Nephron progenitor cell (in vitro differentiated cells): ENCODE measurements around the gene SF3A2.

Source experiments
- DNase-seq: peaks from one replicate; pipeline ENCODE4 v3.0.0; 2021
- H3K27ac Mint-ChIP-seq: 2 replicates; pipeline ENCODE4 v1.8.0; 2021; ENCODE audit warnings: mild to moderate bottlenecking, moderate library complexity, mixed read lengths
- H3K27me3 Mint-ChIP-seq: 2 replicates; pipeline ENCODE4 v1.8.0; 2021; ENCODE audit warnings: mild to moderate bottlenecking, low read depth, mixed read lengths; ENCODE audit not compliant: poor library complexity
- H3K36me3 Mint-ChIP-seq: 2 replicates; pipeline ENCODE4 v1.8.0; 2021; ENCODE audit warnings: low read depth, mixed read lengths
- H3K4me1 Mint-ChIP-seq: 2 replicates; pipeline ENCODE4 v1.8.0; 2021; ENCODE audit warnings: mixed read lengths
- H3K4me3 Mint-ChIP-seq: 2 replicates; pipeline ENCODE4 v1.8.0; 2021; ENCODE audit warnings: mild to moderate bottlenecking, moderate library complexity, mixed read lengths
- H3K9me3 Mint-ChIP-seq: 2 replicates; pipeline ENCODE4 v1.8.0; 2021; ENCODE audit warnings: mild to moderate bottlenecking, moderate library complexity, mixed read lengths
- TF ChIP-seq, protein P1 (sequence below): fragments of 200-600 bp; sonication (generic); IDR thresholded peaks from 2 replicates; pipeline ENCODE4 v1.5.0; 2021; ENCODE audit warnings: antibody characterized with exemption

The SF3A2 gene, protein sequence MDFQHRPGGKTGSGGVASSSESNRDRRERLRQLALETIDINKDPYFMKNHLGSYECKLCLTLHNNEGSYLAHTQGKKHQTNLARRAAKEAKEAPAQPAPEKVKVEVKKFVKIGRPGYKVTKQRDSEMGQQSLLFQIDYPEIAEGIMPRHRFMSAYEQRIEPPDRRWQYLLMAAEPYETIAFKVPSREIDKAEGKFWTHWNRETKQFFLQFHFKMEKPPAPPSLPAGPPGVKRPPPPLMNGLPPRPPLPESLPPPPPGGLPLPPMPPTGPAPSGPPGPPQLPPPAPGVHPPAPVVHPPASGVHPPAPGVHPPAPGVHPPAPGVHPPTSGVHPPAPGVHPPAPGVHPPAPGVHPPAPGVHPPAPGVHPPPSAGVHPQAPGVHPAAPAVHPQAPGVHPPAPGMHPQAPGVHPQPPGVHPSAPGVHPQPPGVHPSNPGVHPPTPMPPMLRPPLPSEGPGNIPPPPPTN

DNA sequence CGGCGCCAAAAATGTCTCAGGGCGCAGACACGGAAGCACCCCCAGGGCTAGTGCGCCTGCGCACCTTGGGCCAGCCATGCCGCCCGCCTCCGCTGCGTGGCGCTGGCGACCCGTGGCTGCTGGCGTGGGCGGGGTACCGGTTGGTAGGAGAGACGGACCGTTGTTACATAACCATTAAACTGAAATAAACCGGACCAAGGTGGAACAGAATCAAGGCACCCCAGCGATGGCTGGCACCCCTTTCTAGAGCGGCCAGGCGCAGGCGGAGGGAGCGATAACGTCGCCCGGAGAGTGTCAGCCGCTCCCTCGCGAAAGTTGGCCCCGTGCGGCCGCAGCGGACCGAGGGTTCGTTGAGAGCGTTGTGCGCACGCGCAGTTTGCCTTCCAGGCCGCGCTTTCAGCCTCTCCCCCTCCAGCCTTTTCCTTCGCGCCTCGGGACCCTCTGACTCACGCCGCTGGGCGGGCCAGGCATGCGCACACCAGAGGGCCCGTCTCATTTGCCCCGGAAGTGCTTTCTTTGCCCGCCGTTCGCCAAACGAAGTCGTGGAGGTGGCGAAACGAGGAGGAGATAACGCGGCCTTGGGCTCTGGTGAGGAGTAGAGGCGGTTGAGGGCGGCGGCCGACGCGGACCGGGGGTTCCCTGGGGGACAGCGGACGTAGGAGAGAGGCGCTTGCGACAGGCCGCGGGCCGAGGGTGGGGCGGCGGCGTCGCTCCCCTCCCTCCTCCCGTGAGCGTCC, at the start of gene SF3A2, which contains the start of gene PLEKHJ1:
Gene SF3A2, plus strand, starts transcription at position 511 of the 737 bp plus-strand sequence. CDS start 6,595 bp downstream, outside the sequence.
Gene PLEKHJ1, minus strand, starts transcription at position 16 of the 737 bp plus-strand sequence. CDS start 81 bp downstream, outside the sequence.
- H3K27me3 Mint-ChIP-seq = no peaks in the 10 kb centered on the region
- H3K4me1 Mint-ChIP-seq = peaks cover 63% of the 10 kb centered on the region
- H3K4me3 Mint-ChIP-seq = peak within 1 kb of the TSS; percentile 89
- no peaks in the 10 kb centered on the region for H3K9me3 Mint-ChIP-seq
- H3K27ac Mint-ChIP-seq = peak within 1 kb of the TSS; percentile 100
- TF ChIP-seq, protein P1, sequence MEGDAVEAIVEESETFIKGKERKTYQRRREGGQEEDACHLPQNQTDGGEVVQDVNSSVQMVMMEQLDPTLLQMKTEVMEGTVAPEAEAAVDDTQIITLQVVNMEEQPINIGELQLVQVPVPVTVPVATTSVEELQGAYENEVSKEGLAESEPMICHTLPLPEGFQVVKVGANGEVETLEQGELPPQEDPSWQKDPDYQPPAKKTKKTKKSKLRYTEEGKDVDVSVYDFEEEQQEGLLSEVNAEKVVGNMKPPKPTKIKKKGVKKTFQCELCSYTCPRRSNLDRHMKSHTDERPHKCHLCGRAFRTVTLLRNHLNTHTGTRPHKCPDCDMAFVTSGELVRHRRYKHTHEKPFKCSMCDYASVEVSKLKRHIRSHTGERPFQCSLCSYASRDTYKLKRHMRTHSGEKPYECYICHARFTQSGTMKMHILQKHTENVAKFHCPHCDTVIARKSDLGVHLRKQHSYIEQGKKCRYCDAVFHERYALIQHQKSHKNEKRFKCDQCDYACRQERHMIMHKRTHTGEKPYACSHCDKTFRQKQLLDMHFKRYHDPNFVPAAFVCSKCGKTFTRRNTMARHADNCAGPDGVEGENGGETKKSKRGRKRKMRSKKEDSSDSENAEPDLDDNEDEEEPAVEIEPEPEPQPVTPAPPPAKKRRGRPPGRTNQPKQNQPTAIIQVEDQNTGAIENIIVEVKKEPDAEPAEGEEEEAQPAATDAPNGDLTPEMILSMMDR = peak; percentile 96
- peaks cover 17% of the 10 kb centered on the region for H3K36me3 Mint-ChIP-seq
- DNase-seq = peak; percentile 97

DNA sequence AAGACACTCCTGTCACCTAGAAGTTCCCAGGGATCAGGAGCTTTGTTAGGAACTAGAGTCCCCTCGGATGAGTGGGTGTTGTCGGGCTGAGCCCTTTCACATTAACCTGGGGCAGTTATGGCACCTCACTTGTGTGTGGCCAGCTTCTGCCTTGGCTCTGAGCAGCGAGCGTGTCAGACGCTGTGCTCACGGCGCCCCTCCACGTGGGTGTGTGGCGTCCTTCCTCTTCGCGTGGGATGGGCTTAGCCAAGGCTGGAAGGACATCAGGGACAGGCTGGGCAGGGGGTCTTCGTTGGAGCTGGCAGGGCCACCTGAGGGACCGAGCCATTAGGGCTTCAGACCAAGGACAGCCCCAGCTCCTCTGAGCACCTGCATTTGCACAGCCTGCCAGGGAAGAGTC, 49.5 kb upstream of the SF3A2 start:
- peak overlapping the region; percentile 87 for H3K27ac Mint-ChIP-seq
- H3K4me3 Mint-ChIP-seq = no peak overlapping the region
- no peaks in the 10 kb centered on the region for H3K9me3 Mint-ChIP-seq
- H3K36me3 Mint-ChIP-seq = peaks cover 42% of the 10 kb centered on the region
- H3K27me3 Mint-ChIP-seq = no peaks in the 10 kb centered on the region
- TF ChIP-seq, protein P1 = no peak
- H3K4me1 Mint-ChIP-seq = peaks cover 29% of the 10 kb centered on the region
- DNase-seq = no peak

DNA sequence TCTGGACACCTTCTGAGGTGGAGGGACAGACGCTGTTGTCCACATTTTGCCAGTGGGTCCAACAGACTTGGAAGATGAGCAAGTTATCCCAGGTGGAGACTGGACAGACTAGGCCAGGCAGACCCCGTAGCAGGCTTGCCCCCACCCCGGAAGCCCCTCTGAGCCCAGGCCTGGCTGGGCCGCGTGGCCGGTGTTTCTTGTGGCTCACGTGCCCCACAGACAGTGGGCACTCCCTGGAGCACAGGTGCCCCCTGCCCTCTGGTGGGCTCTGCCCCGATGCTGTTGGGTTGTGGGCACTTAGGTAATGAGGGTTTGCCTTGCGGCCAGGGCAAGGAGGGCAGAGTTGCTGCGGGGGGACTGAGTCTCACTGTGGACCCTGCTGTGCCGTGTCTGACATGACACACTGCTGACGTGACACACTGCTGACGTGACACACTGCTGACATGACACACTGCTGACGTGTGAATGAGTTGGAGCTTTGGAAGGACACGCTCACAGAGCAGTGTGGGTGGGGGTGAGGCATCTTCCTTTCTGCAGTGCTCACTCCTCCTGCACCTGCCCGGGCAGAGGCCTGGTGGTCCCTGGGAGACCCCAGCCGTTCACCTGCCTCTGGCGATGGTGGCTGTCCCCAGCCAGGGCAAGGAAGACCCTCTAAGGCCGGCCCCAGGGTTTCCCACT, 47.8 kb upstream of the SF3A2 start:
- H3K36me3 Mint-ChIP-seq = peaks cover 51% of the 10 kb centered on the region
- H3K27me3 Mint-ChIP-seq = no peaks in the 10 kb centered on the region
- H3K4me1 Mint-ChIP-seq = peaks cover 29% of the 10 kb centered on the region
- TF ChIP-seq, protein P1 = no peak
- DNase-seq = no peak
- H3K27ac Mint-ChIP-seq = no peak overlapping the region
- H3K9me3 Mint-ChIP-seq = no peaks in the 10 kb centered on the region
- no peak overlapping the region for H3K4me3 Mint-ChIP-seq

DNA sequence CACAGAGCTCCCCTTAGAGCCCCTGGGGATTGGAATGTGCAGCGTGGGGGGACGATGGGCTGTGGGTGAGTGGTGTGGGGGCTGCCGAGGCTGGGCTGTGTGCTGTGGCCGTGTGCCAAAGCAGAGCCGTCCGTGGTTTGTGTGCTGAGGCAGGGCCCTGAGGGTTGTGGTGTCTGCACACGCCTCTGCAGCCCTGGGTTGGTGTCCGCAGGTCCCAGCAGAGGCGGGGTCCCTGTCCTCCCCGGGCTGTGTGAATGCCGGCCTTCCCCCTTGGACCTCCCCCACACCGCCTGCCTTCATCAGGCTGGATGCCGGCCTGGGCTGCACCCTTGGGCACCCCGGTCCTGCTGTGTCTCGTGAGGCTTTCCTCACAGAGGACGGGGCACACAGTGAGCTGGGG, 46.7 kb upstream of the SF3A2 start:
- no peak overlapping the region for H3K27ac Mint-ChIP-seq
- H3K36me3 Mint-ChIP-seq = peaks cover 42% of the 10 kb centered on the region
- H3K4me3 Mint-ChIP-seq = no peak overlapping the region
- peaks cover 25% of the 10 kb centered on the region for H3K4me1 Mint-ChIP-seq
- H3K9me3 Mint-ChIP-seq = no peaks in the 10 kb centered on the region
- no peaks in the 10 kb centered on the region for H3K27me3 Mint-ChIP-seq
- TF ChIP-seq, protein P1 = no peak
- DNase-seq = no peak

DNA sequence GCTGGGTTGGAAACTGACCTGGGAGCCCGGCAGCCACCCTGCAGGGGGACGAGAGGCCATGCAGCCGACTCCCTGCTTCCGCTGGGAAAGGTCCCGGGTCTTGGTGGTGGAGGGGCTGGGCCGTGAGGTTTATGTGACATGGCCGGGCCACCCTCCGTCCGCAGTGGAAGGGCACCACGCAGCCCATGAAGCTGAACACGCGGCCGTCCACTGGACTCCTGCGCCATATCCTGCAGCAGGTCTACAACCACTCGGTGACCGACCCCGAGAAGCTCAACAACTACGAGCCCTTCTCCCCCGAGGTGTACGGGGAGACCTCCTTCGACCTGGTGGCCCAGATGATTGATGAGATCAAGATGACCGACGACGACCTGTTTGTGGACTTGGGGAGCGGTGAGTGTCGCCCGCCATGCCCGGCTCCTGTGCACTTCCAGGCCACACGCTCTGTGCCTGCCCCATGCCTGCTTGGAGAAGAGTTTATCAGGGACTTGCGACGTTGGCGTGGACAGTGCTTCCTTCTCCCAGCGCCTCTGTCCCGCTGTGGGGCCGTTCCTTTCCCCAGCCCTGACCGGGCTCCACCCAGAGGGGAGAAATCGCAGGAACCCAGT, 45.7 kb upstream of the SF3A2 start:
- no peak for DNase-seq
- H3K9me3 Mint-ChIP-seq = no peaks in the 10 kb centered on the region
- H3K4me3 Mint-ChIP-seq = no peak overlapping the region
- H3K27me3 Mint-ChIP-seq = no peaks in the 10 kb centered on the region
- peaks cover 15% of the 10 kb centered on the region for H3K4me1 Mint-ChIP-seq
- peak overlapping the region; percentile 32 for H3K27ac Mint-ChIP-seq
- TF ChIP-seq, protein P1 = no peak
- H3K36me3 Mint-ChIP-seq = peaks cover 32% of the 10 kb centered on the region
